WTC11 (cell line): ENCODE data around the gene STRIP1. TPM values are rescaled to one million over a fixed set of nuclear protein-coding genes. Genes with fewer than 3 reads are reported as not detected.

Experiments
- ATAC-seq: fragments of 200-7000 bp; cut with Tn5 transposase; 2 replicates; pipeline ENCODE4 v1.10.0; 2021; ENCODE audit warnings: mild to moderate bottlenecking, moderate library complexity
- CTCF ChIA-PET: fragments of 300-600 bp; sonication (Branson Sonifier 250); formaldehyde crosslinking; loops from one replicate; lab custom pipeline; 2021; ENCODE audit warnings: antibody characterized with exemption; lab: Charles Lee
- POLR2A ChIA-PET: fragments of 350-600 bp; sonication (Branson Sonifier 250); formaldehyde crosslinking; loops from one replicate; lab custom pipeline; 2021; ENCODE audit warnings: antibody characterized with exemption; lab: Charles Lee
- DNase-seq: peaks from one replicate; pipeline ENCODE4 v3.0.0; 2021; ENCODE audit warnings: low spot score
- H3K27ac Mint-ChIP-seq: 2 replicates; pipeline ENCODE4 v1.8.0; 2021; ENCODE audit warnings: mixed read lengths
- H3K27me3 Mint-ChIP-seq: 2 replicates; pipeline ENCODE4 v1.8.0; 2021; ENCODE audit warnings: low read depth, mild to moderate bottlenecking, moderate library complexity, mixed read lengths
- H3K36me3 Mint-ChIP-seq: 2 replicates; pipeline ENCODE4 v1.8.0; 2021; ENCODE audit warnings: mixed read lengths
- H3K4me1 Mint-ChIP-seq: 2 replicates; pipeline ENCODE4 v1.8.0; 2022; ENCODE audit warnings: mixed read lengths
- H3K4me3 Mint-ChIP-seq: 2 replicates; pipeline ENCODE4 v1.8.0; 2021; ENCODE audit warnings: mild to moderate bottlenecking, moderate library complexity, mixed read lengths
- H3K9me3 Mint-ChIP-seq: 2 replicates; pipeline ENCODE4 v1.8.0; 2021; ENCODE audit warnings: mixed read lengths
- ATF3 ChIP-seq: sonication (generic); formaldehyde crosslinking; conservative IDR thresholded peaks from 2 replicates; pipeline ENCODE4 v1.8.1; 2022; ENCODE audit warnings: mild to moderate bottlenecking, missing genetic modification reagents
- GRHL2 ChIP-seq: fragments of 250-450 bp; sonication (Bioruptor Pico); IDR thresholded peaks from 2 replicates; pipeline ENCODE4 v1.8.0; 2022; ENCODE audit warnings: mild to moderate bottlenecking, moderate library complexity; ENCODE audit not compliant: insufficient replicate concordance, severe bottlenecking
- GTF2I ChIP-seq: fragments of 250-450 bp; sonication (Bioruptor Pico); conservative IDR thresholded peaks from 2 replicates; pipeline ENCODE4 v1.4.0; 2021; ENCODE audit warnings: mild to moderate bottlenecking
- ZBTB21 ChIP-seq: sonication (generic); formaldehyde crosslinking; IDR thresholded peaks from 2 replicates; pipeline ENCODE4 v1.8.1; 2023; ENCODE audit warnings: mild to moderate bottlenecking, missing genetic modification reagents, borderline replicate concordance
- ZNF121 ChIP-seq: sonication (generic); formaldehyde crosslinking; IDR thresholded peaks from 2 replicates; pipeline ENCODE4 v1.8.0; 2023; ENCODE audit warnings: missing genetic modification reagents
- ZNF396 ChIP-seq: fragments of 250-450 bp; sonication (Bioruptor Pico); IDR thresholded peaks from 2 replicates; pipeline ENCODE4 v1.8.0; 2021; ENCODE audit warnings: mild to moderate bottlenecking, moderate library complexity, borderline replicate concordance
- ZNF416 ChIP-seq: fragments of 250-450 bp; sonication (Bioruptor Pico); IDR thresholded peaks from 2 replicates; pipeline ENCODE4 v1.9.0; 2021; ENCODE audit warnings: mild to moderate bottlenecking, inconsistent platforms
- total RNA-seq: library from RNA; stranded (reverse); gene quantifications from 3 replicates; pipeline ENCODE4 v1.2.3, GENCODE V29; 2021
- TF ChIP-seq, protein P1 (sequence below): sonication (generic); formaldehyde crosslinking; IDR thresholded peaks from 2 replicates; pipeline ENCODE4 v1.8.1; 2022; ENCODE audit warnings: low read depth, missing genetic modification reagents, borderline replicate concordance
- TF ChIP-seq, protein P2 (sequence below): sonication (generic); formaldehyde crosslinking; IDR thresholded peaks from 2 replicates; pipeline ENCODE4 v1.8.1; 2022; ENCODE audit warnings: mild to moderate bottlenecking, moderate library complexity, missing genetic modification reagents
- TF ChIP-seq, protein P3 (sequence below): sonication (generic); formaldehyde crosslinking; IDR thresholded peaks from 2 replicates; pipeline ENCODE4 v1.8.0; 2022; ENCODE audit warnings: mild to moderate bottlenecking, missing genetic modification reagents
- TF ChIP-seq, protein P4 (sequence below): sonication (generic); formaldehyde crosslinking; IDR thresholded peaks from 2 replicates; pipeline ENCODE4 v1.8.1; 2023; ENCODE audit warnings: mild to moderate bottlenecking, missing genetic modification reagents, borderline replicate concordance
- TF ChIP-seq, protein P5 (sequence below): sonication (generic); formaldehyde crosslinking; IDR thresholded peaks from 2 replicates; pipeline ENCODE4 v1.8.0; 2022; ENCODE audit warnings: mild to moderate bottlenecking, missing genetic modification reagents
- TF ChIP-seq, protein P6 (sequence below): fragments of 250-450 bp; sonication (Bioruptor Pico); IDR thresholded peaks from 2 replicates; pipeline ENCODE4 v2.1.2; 2022; ENCODE audit warnings: mild to moderate bottlenecking, moderate library complexity
- TF ChIP-seq, protein P7 (sequence below): sonication (generic); formaldehyde crosslinking; IDR thresholded peaks from 2 replicates; pipeline ENCODE4 v1.8.0; 2023; ENCODE audit warnings: missing genetic modification reagents

The STRIP1 gene
- total RNA-seq, 1 experiment from 2014 or later, result 42.8 TPM

DNA sequence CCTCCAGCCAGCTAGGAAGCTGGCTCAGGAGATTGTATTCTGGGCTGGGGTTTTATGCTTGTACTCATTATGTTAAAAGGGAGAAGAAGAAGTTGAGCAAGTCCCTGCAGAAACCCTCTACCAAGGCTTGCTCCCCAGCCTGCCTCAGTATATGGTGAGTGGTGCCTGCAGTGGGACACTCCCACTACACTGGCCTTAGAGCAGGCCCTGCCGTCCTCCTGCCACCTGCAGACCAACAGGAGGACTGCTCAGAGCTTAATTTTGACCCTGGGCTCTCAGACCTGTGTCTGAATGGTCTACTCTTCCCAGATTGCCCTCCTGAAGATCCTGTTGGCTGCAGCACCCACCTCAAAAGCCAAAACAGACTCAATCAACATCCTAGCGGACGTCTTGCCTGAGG, 13.0 kb downstream of the STRIP1 start:
- no peaks in the 10 kb centered on the region for H3K4me1 Mint-ChIP-seq
- peak; percentile 74 for ATAC-seq
- H3K27ac Mint-ChIP-seq, result no peak overlapping the region
- peaks cover 81% of the 10 kb centered on the region for H3K36me3 Mint-ChIP-seq
- TF ChIP-seq, protein P1, sequence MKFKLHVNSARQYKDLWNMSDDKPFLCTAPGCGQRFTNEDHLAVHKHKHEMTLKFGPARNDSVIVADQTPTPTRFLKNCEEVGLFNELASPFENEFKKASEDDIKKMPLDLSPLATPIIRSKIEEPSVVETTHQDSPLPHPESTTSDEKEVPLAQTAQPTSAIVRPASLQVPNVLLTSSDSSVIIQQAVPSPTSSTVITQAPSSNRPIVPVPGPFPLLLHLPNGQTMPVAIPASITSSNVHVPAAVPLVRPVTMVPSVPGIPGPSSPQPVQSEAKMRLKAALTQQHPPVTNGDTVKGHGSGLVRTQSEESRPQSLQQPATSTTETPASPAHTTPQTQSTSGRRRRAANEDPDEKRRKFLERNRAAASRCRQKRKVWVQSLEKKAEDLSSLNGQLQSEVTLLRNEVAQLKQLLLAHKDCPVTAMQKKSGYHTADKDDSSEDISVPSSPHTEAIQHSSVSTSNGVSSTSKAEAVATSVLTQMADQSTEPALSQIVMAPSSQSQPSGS (CRISPR knock-in tag), result no peak
- TF ChIP-seq ZBTB21 (CRISPR knock-in tag) (no peak), ZNF121 (no peak)
- TF ChIP-seq, all 79 proteins: peak for 0
- H3K4me3 Mint-ChIP-seq, result no peak overlapping the region
- DNase-seq, result no peak
- H3K27me3 Mint-ChIP-seq, result no peaks in the 10 kb centered on the region
- ChIA-PET CTCF (interaction anchor here (1.0 to 1.5 kb wide), 5 partner anchors 12 to 149 kb away, joined by 3 to 7 read pairs (median 4); partner anchors contain the start of gene STRIP1), POLR2A (no interaction called here)
- no peaks in the 10 kb centered on the region for H3K9me3 Mint-ChIP-seq

DNA sequence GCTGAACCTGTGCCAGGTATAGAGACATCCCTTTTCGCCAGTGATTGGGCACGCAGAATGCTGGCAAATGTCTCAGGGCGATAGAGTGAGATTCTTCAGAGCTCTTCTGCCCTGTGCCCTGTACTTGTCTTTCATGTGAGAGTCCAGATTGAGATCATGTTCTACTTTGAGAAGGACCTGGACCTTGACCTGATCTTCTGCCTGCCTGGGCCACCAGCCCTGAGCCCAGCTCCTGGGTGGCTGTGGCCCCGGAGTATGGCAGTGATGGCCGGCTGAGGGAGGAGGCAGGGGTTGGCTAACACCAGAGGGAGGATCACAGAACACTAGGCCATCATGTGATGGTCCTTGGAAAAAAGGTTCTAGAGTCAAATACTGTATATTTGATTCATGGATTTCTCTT, 13.8 kb downstream of the STRIP1 start:
- Mint-ChIP-seq H3K27ac (no peak overlapping the region), H3K4me1 (no peaks in the 10 kb centered on the region), H3K9me3 (no peaks in the 10 kb centered on the region), H3K27me3 (no peaks in the 10 kb centered on the region), H3K4me3 (no peak overlapping the region), H3K36me3 (peaks cover 79% of the 10 kb centered on the region)
- CTCF ChIA-PET, result interaction anchor here (1.5 kb wide), 1 partner anchor 18 kb away, joined by 7 read pairs; no protein-coding TSS in a partner anchor
- DNase-seq (no peak), ATAC-seq (no peak)
- TF ChIP-seq, protein P2, sequence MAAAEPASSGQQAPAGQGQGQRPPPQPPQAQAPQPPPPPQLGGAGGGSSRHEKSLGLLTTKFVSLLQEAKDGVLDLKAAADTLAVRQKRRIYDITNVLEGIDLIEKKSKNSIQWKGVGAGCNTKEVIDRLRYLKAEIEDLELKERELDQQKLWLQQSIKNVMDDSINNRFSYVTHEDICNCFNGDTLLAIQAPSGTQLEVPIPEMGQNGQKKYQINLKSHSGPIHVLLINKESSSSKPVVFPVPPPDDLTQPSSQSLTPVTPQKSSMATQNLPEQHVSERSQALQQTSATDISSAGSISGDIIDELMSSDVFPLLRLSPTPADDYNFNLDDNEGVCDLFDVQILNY (CRISPR knock-in tag), result no peak
- TF ChIP-seq, protein P3, sequence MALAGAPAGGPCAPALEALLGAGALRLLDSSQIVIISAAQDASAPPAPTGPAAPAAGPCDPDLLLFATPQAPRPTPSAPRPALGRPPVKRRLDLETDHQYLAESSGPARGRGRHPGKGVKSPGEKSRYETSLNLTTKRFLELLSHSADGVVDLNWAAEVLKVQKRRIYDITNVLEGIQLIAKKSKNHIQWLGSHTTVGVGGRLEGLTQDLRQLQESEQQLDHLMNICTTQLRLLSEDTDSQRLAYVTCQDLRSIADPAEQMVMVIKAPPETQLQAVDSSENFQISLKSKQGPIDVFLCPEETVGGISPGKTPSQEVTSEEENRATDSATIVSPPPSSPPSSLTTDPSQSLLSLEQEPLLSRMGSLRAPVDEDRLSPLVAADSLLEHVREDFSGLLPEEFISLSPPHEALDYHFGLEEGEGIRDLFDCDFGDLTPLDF, result no peak
- TF ChIP-seq GRHL2 (CRISPR knock-in tag), result no peak
- TF ChIP-seq, protein P4, sequence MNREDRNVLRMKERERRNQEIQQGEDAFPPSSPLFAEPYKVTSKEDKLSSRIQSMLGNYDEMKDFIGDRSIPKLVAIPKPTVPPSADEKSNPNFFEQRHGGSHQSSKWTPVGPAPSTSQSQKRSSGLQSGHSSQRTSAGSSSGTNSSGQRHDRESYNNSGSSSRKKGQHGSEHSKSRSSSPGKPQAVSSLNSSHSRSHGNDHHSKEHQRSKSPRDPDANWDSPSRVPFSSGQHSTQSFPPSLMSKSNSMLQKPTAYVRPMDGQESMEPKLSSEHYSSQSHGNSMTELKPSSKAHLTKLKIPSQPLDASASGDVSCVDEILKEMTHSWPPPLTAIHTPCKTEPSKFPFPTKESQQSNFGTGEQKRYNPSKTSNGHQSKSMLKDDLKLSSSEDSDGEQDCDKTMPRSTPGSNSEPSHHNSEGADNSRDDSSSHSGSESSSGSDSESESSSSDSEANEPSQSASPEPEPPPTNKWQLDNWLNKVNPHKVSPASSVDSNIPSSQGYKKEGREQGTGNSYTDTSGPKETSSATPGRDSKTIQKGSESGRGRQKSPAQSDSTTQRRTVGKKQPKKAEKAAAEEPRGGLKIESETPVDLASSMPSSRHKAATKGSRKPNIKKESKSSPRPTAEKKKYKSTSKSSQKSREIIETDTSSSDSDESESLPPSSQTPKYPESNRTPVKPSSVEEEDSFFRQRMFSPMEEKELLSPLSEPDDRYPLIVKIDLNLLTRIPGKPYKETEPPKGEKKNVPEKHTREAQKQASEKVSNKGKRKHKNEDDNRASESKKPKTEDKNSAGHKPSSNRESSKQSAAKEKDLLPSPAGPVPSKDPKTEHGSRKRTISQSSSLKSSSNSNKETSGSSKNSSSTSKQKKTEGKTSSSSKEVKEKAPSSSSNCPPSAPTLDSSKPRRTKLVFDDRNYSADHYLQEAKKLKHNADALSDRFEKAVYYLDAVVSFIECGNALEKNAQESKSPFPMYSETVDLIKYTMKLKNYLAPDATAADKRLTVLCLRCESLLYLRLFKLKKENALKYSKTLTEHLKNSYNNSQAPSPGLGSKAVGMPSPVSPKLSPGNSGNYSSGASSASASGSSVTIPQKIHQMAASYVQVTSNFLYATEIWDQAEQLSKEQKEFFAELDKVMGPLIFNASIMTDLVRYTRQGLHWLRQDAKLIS (CRISPR knock-in tag), result no peak
- no peak for TF ChIP-seq ATF3 (CRISPR knock-in tag)
- TF ChIP-seq, protein P5, sequence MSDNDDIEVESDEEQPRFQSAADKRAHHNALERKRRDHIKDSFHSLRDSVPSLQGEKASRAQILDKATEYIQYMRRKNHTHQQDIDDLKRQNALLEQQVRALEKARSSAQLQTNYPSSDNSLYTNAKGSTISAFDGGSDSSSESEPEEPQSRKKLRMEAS (CRISPR knock-in tag), result no peak
- TF ChIP-seq, protein P6, sequence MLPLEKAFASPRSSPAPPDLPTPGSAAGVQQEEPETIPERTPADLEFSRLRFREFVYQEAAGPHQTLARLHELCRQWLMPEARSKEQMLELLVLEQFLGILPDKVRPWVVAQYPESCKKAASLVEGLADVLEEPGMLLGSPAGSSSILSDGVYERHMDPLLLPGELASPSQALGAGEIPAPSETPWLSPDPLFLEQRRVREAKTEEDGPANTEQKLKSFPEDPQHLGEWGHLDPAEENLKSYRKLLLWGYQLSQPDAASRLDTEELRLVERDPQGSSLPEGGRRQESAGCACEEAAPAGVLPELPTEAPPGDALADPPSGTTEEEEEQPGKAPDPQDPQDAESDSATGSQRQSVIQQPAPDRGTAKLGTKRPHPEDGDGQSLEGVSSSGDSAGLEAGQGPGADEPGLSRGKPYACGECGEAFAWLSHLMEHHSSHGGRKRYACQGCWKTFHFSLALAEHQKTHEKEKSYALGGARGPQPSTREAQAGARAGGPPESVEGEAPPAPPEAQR (CRISPR knock-in tag), result no peak
- TF ChIP-seq, protein P7, sequence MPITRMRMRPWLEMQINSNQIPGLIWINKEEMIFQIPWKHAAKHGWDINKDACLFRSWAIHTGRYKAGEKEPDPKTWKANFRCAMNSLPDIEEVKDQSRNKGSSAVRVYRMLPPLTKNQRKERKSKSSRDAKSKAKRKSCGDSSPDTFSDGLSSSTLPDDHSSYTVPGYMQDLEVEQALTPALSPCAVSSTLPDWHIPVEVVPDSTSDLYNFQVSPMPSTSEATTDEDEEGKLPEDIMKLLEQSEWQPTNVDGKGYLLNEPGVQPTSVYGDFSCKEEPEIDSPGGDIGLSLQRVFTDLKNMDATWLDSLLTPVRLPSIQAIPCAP (CRISPR knock-in tag), result no peak
- no peak for TF ChIP-seq ZNF416 (CRISPR knock-in tag)
- no peak for TF ChIP-seq ZNF396 (CRISPR knock-in tag)
- no peak for TF ChIP-seq GTF2I (CRISPR knock-in tag)
- POLR2A ChIA-PET, result no interaction called here
